Right atrium auricular region (tissue), 2 donors: Measurements from ENCODE around the gene HEBP1. TPM values are rescaled to one million over a fixed set of nuclear protein-coding genes. Genes with fewer than 3 reads are reported as not detected.

Source experiments
- DNase-seq: peaks from one replicate; pipeline ENCODE4 v3.0.0-alpha.2; 2019; ENCODE audit warnings: low spot score
- H3K27ac ChIP-seq, 2 donors: fragments of 200-600 bp; sonication (generic); 1 replicate in 1 of 2; 2 replicates in 1 of 2; pipeline ENCODE4 v1.5.1; 2016 to 2019
- H3K27me3 ChIP-seq, 2 donors: fragments of 200-600 bp; sonication (generic); one replicate each; pipeline versions ENCODE4 v1.5.1 to v1.6.0; 2017 to 2019
- H3K36me3 ChIP-seq: fragments of 200-600 bp; sonication (generic); one replicate; pipeline ENCODE4 v1.5.1; 2016
- H3K4me1 ChIP-seq, 2 donors: fragments of 200-600 bp; sonication (generic); one replicate each; pipeline versions ENCODE4 v1.5.1 to v1.6.0; 2017 to 2019
- H3K4me3 ChIP-seq, 2 donors: fragments of 200-600 bp; sonication (generic); 1 replicate in 1 of 2; 2 replicates in 1 of 2; pipeline ENCODE4 v1.5.1; 2017 to 2019; ENCODE audit warnings: mild to moderate bottlenecking in 1 of 2, moderate library complexity in 1 of 2
- H3K9me3 ChIP-seq, 2 donors: fragments of 200-600 bp; sonication (generic); one replicate each; pipeline ENCODE4 v1.5.1; 2019
- CTCF ChIP-seq, 2 donors: fragments of 200-600 bp; sonication (generic); IDR thresholded peaks; one replicate each; pipeline ENCODE4 v1.5.1; 2019; ENCODE audit warnings: antibody characterized with exemption in 2 of 2
- total RNA-seq, 2 donors: library from RNA; depleted of rRNA; stranded (reverse); fragments of >200 nt; gene quantifications; one replicate each; pipeline ENCODE4 v1.1.0, GENCODE V29; 2016

HEBP1 gene
- total RNA-seq, 2 donors from 2014 or later = 29.4 to 30.0 TPM

GRCh38 chr12:13004361-13004760 lies 4.3 kb upstream of the HEBP1 start:
- Histone ChIP-seq H3K27ac (no peak overlapping the region), H3K4me3 (no peak overlapping the region), H3K4me1 (peaks cover 0 to 16% of the 10 kb centered on the region in 2 donors), H3K9me3 (no peaks in the 10 kb centered on the region), H3K36me3 (no peaks in the 10 kb centered on the region), H3K27me3 (no peaks in the 10 kb centered on the region)
- TF ChIP-seq CTCF (IDR thresholded peaks at IDR 0.05) = no peak
- DNase-seq = no peak

GRCh38 chr12:13002301-13003097 lies 2.4 kb upstream of the HEBP1 start:
- DNase-seq = no peak
- TF ChIP-seq CTCF (IDR thresholded peaks at IDR 0.05) = no peak

DNA sequence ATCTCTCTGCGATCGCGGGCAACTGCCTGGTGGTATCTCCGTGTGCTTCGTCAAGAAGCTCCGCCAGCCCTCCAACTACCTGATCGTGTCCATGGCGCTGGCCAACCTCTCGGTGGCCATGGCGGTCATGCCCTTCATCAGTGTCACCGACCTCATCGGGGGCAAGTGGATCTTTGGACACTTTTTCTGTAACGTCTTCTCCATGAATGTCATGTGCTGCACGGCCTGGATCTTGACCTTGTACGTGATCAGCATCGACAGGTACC lies 1.6 kb upstream of the HEBP1 start:
- TF ChIP-seq CTCF (IDR thresholded peaks at IDR 0.05) = no peak
- Histone ChIP-seq H3K9me3 (no peaks in the 10 kb centered on the region), H3K4me3 (peak overlapping the region; percentile 47 to 77), H3K27me3 (no peaks in the 10 kb centered on the region), H3K4me1 (peaks cover 0 to 43% of the 10 kb centered on the region in 2 donors), H3K27ac (peak overlapping the region; percentile 92), H3K36me3 (no peaks in the 10 kb centered on the region)
- DNase-seq = no peak

More at GRCh38 chr12:13002301-13003097, 2.4 kb upstream of the HEBP1 start:
- no peaks in the 10 kb centered on the region for H3K27me3 ChIP-seq
- H3K4me3 ChIP-seq = no peak overlapping the region
- no peaks in the 10 kb centered on the region for H3K36me3 ChIP-seq
- no peaks in the 10 kb centered on the region for H3K9me3 ChIP-seq
- H3K4me1 ChIP-seq = peaks cover 0 to 35% of the 10 kb centered on the region in 2 donors
- no peak overlapping the region for H3K27ac ChIP-seq

DNA sequence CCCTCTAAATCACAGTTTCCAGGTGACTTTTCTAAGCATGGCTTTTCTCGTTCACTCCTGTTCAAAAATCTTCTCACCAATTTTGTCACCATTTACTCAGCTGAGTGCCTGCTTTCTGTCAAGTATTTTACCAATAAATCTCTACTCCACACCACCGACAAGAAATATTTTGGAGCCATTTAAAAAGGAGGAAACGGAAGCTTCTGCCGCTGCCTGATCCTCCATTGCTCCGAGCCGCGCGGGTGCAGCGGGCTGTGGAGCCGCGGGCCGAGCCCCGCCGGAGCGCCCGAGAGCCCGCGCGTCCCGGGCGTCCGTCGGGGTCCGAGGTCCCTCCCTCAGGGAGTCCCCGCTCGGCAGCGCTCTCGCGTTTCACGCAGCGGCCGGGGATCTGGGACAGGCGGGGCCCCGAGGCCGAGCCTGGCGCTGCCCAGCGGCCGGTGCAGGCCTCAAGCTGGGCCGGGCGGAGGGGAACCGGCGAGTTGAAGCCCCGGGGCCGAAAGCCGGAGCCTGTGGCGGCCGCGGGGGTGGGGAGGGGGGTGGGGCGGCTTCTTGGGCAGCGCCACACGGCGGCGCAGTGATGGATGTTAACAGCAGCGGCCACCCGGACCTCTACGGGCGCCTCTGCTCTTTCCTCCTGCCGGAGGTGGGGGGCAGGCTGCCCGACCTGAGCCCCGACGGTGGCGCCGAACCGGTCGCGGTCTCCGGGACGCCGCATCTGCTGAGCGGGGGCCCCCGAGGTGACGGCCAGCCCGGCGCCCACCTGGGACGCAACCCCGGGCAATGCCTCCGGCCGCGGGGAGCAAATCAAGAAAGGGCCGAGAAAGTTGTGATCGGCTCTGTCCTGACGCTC lies 1.1 kb upstream of the HEBP1 start:
- Histone ChIP-seq H3K4me3 (peak overlapping the region; percentile 47 to 77), H3K27ac (peak overlapping the region; percentile 92), H3K4me1 (peaks cover 0 to 49% of the 10 kb centered on the region in 2 donors), H3K9me3 (no peaks in the 10 kb centered on the region), H3K27me3 (no peaks in the 10 kb centered on the region), H3K36me3 (no peaks in the 10 kb centered on the region)
- DNase-seq = no peak
- TF ChIP-seq CTCF (IDR thresholded peaks at IDR 0.05) = peak; percentile 27 to 73

DNA sequence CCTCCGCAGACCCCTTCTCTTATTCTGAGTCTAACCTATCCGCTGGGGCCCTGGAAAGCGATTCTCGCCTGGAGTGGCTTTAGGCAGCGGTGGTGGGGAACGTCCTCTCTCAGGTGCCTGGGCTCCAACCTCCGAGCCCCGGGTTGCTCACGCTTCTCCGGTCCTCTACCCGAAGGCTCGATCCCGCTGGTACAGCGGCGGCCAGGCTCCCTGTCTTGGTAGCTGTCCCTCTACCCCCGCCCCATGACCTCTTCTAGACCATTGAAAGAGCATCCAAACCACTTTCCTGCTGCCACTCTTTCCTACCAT lies 505 bp upstream of the HEBP1 start:
- no peaks in the 10 kb centered on the region for H3K27me3 ChIP-seq
- TF ChIP-seq CTCF (IDR thresholded peaks at IDR 0.05) = no peak
- no peaks in the 10 kb centered on the region for H3K36me3 ChIP-seq
- peaks cover 0 to 54% of the 10 kb centered on the region in 2 donors for H3K4me1 ChIP-seq
- peak overlapping the region; percentile 92 for H3K27ac ChIP-seq
- DNase-seq = peak; percentile 76
- H3K9me3 ChIP-seq = no peaks in the 10 kb centered on the region
- peak overlapping the region; percentile 47 to 77 for H3K4me3 ChIP-seq
